H1 (cell line): Measurements from ENCODE around the gene UNK. TPM values are rescaled to one million over a fixed set of nuclear protein-coding genes. Genes with fewer than 3 reads are reported as not detected.

Experiments used
- CTCF ChIA-PET: fragments of 300-600 bp; sonication (Branson Sonifier 250); formaldehyde crosslinking; loops from one replicate; lab custom pipeline; 2021; ENCODE audit not compliant: partially characterized antibody; lab: Charles Lee
- POLR2A ChIA-PET: fragments of 300-600 bp; sonication (Branson Sonifier 250); formaldehyde crosslinking; loops from one replicate; lab custom pipeline; 2021; ENCODE audit warnings: inconsistent platforms; ENCODE audit not compliant: partially characterized antibody; lab: Charles Lee
- DNase-seq, 2 experiments: peaks; one replicate each; pipeline versions ENCODE4 v3.0.0 to v3.0.0-alpha.2; 2010 to 2022; ENCODE audit warnings: low spot score in 2 of 2, low read depth in 1 of 2, mixed read lengths in 1 of 2
- FAIRE-seq: peaks from 2 replicates; lab custom pipeline; 2011; peaks lifted over from hg19 to GRCh38; lab: Jason Lieb, UNC
- H2AFZ ChIP-seq: 2 replicates; pipeline ENCODE4 v1.8.1; 2012; ENCODE audit warnings: low read length, inconsistent platforms
- H2AK5ac ChIP-seq: 2 replicates; pipeline ENCODE4 v1.6.1; 2013; ENCODE audit warnings: low read depth, low read length
- H2BK120ac ChIP-seq: replicated peaks from 2 replicates; pipeline ENCODE3; 2013; ENCODE audit warnings: low read depth, low read length, inconsistent platforms
- H2BK12ac ChIP-seq: 2 replicates; pipeline ENCODE4 v1.6.1; 2013; ENCODE audit warnings: low read depth, low read length
- H2BK15ac ChIP-seq: 2 replicates; pipeline ENCODE4 v1.6.1; 2013; ENCODE audit warnings: low read length
- H2BK20ac ChIP-seq: 2 replicates; pipeline ENCODE4 v1.6.1; 2013; ENCODE audit warnings: low read length
- H2BK5ac ChIP-seq: 2 replicates; pipeline ENCODE4 v1.6.1; 2013; ENCODE audit warnings: low read depth, low read length
- H3K14ac ChIP-seq: 2 replicates; pipeline ENCODE4 v1.6.1; 2013; ENCODE audit warnings: inconsistent platforms; ENCODE audit not compliant: insufficient read length
- H3K18ac ChIP-seq: 2 replicates; pipeline ENCODE4 v1.6.1; 2013; ENCODE audit warnings: low read length; ENCODE audit errors: extremely low read depth
- H3K23ac ChIP-seq: 2 replicates; pipeline ENCODE4 v1.6.1; 2013; ENCODE audit warnings: inconsistent platforms; ENCODE audit not compliant: insufficient read length
- H3K23me2 ChIP-seq: 2 replicates; pipeline ENCODE4 v1.6.1; 2013; ENCODE audit warnings: low read depth, low read length
- H3K27ac ChIP-seq: 2 replicates; pipeline ENCODE4 v1.6.1; 2011; ENCODE audit warnings: low read depth, low read length, inconsistent platforms
- H3K27me3 ChIP-seq, 4 experiments: replicated peaks in 1 of 4; 1 replicate in 1 of 4; 2 replicates in 3 of 4; pipeline versions ENCODE4 v1.6.1 to v1.8.1; 2011 to 2013; ENCODE audit warnings: low read length in 3 of 4, mild to moderate bottlenecking in 3 of 4, inconsistent platforms in 2 of 4, mixed read lengths in 2 of 4, moderate library complexity in 1 of 4; ENCODE audit not compliant: control insufficient read depth in 3 of 4, insufficient read depth in 3 of 4; ENCODE audit errors: extremely low read depth in 1 of 4
- H3K36me3 ChIP-seq, 4 experiments: 2 replicates each; pipeline versions ENCODE4 v1.6.1 to v1.8.1; 2011 to 2013; ENCODE audit warnings: mild to moderate bottlenecking in 4 of 4, low read length in 3 of 4, moderate library complexity in 2 of 4, control low read depth in 1 of 4, inconsistent platforms in 1 of 4; ENCODE audit not compliant: insufficient read depth in 4 of 4, control insufficient read depth in 2 of 4
- H3K4ac ChIP-seq: replicated peaks from 2 replicates; pipeline ENCODE3; 2013; ENCODE audit warnings: low read length, low read depth, mixed read lengths, inconsistent platforms; ENCODE audit not compliant: insufficient read length
- H3K4me1 ChIP-seq, 4 experiments: replicated peaks in 1 of 4; 1 replicate in 1 of 4; 2 replicates in 3 of 4; pipeline versions ENCODE4 v1.6.1 to v1.8.1; 2011 to 2013; ENCODE audit warnings: low read length in 3 of 4, inconsistent platforms in 2 of 4, mixed read lengths in 1 of 4; ENCODE audit not compliant: insufficient read depth in 4 of 4, control insufficient read depth in 3 of 4
- H3K4me2 ChIP-seq, 2 experiments: 2 replicates each; pipeline versions ENCODE4 v1.6.1 to v1.8.1; 2011 to 2013; ENCODE audit warnings: low read depth in 2 of 2, low read length in 2 of 2, control low read depth in 1 of 2, inconsistent platforms in 1 of 2, mild to moderate bottlenecking in 1 of 2; ENCODE audit not compliant: insufficient read depth in 1 of 2
- H3K4me3 ChIP-seq, 4 experiments: fragments of 200-600, 300-600 bp in 1 of 4; sonication (generic), shearing (Covaris generic), sonication (Bioruptor Twin) in 1 of 4; 2 replicates each; pipeline versions ENCODE4 v1.5.1 to v1.8.1; 2011 to 2016; ENCODE audit warnings: low read length in 4 of 4, low read depth in 3 of 4, control low read depth in 2 of 4, inconsistent platforms in 2 of 4, mild to moderate bottlenecking in 2 of 4, mixed read lengths in 1 of 4, moderate library complexity in 1 of 4; ENCODE audit not compliant: insufficient read depth in 2 of 4; ENCODE audit errors: extremely low read depth in 1 of 4
- H3K56ac ChIP-seq: replicated peaks from 2 replicates; pipeline ENCODE3; 2013; ENCODE audit warnings: low read depth, mild to moderate bottlenecking, mixed read lengths, low read length, inconsistent platforms; ENCODE audit not compliant: insufficient read length
- H3K79me1 ChIP-seq: 2 replicates; pipeline ENCODE4 v1.6.1; 2013; ENCODE audit warnings: low read depth, low read length, control low read depth
- H3K79me2 ChIP-seq, 2 experiments: 2 replicates each; pipeline versions ENCODE4 v1.6.1 to v1.8.1; 2012 to 2013; ENCODE audit warnings: low read length in 2 of 2, mild to moderate bottlenecking in 2 of 2, inconsistent platforms in 1 of 2; ENCODE audit not compliant: insufficient read depth in 2 of 2, control insufficient read depth in 1 of 2
- H3K9ac ChIP-seq, 4 experiments: replicated peaks in 1 of 4; 1 replicate in 1 of 4; 2 replicates in 3 of 4; pipeline versions ENCODE4 v1.6.1 to v1.8.1; 2011 to 2013; ENCODE audit warnings: low read depth in 3 of 4, low read length in 3 of 4, control low read depth in 2 of 4, mild to moderate bottlenecking in 2 of 4, moderate library complexity in 2 of 4, inconsistent platforms in 1 of 4; ENCODE audit errors: extremely low read depth in 1 of 4
- H3K9me3 ChIP-seq, 2 experiments: 2 replicates each; pipeline versions ENCODE4 v1.6.1 to v1.8.1; 2012 to 2013; ENCODE audit warnings: mild to moderate bottlenecking in 2 of 2, moderate library complexity in 2 of 2, control low read depth in 1 of 2, inconsistent platforms in 1 of 2, low read depth in 1 of 2, low read length in 1 of 2, mixed read lengths in 1 of 2; ENCODE audit not compliant: insufficient read depth in 2 of 2
- H4K20me1 ChIP-seq, 2 experiments: replicated peaks in 1 of 2; 2 replicates each; pipeline versions ENCODE3 to v1.8.1; 2011 to 2013; ENCODE audit warnings: inconsistent platforms in 2 of 2, low read length in 2 of 2, mild to moderate bottlenecking in 1 of 2; ENCODE audit not compliant: insufficient read depth in 2 of 2, control insufficient read depth in 1 of 2
- H4K5ac ChIP-seq: 2 replicates; pipeline ENCODE4 v1.6.1; 2013; ENCODE audit warnings: low read length, low read depth, mixed read lengths, inconsistent platforms; ENCODE audit not compliant: insufficient read length
- H4K8ac ChIP-seq: 2 replicates; pipeline ENCODE4 v1.8.0; 2013; ENCODE audit warnings: mild to moderate bottlenecking, moderate library complexity, low read length, inconsistent platforms; ENCODE audit not compliant: insufficient read depth; ENCODE audit errors: extremely low read depth
- H4K91ac ChIP-seq: replicated peaks from 2 replicates; pipeline ENCODE3; 2013; ENCODE audit warnings: low read length, mixed read lengths, inconsistent platforms; ENCODE audit not compliant: insufficient read length
- FOSL1 ChIP-seq: IDR thresholded peaks from 2 replicates; pipeline ENCODE4 v1.6.1; 2011; ENCODE audit warnings: mild to moderate bottlenecking, low read depth, low read length, moderate library complexity; ENCODE audit not compliant: insufficient read depth
- HDAC6 ChIP-seq: IDR thresholded peaks from one replicate; pipeline ENCODE4 v1.7.1; 2012; ENCODE audit warnings: low read depth, mild to moderate bottlenecking, inconsistent platforms, low read length, moderate library complexity
- JUND ChIP-seq: IDR thresholded peaks from 2 replicates; pipeline ENCODE4 v1.6.1; 2011; ENCODE audit warnings: mild to moderate bottlenecking, improper control_type of control experiment, low read length
- KDM4A ChIP-seq: IDR thresholded peaks from one replicate; pipeline ENCODE4 v1.7.1; 2012; ENCODE audit warnings: low read depth, mild to moderate bottlenecking, moderate library complexity, low read length, inconsistent platforms; ENCODE audit not compliant: severe bottlenecking
- POU5F1 ChIP-seq: IDR thresholded peaks from 2 replicates; pipeline ENCODE4 v1.6.1; 2011; ENCODE audit warnings: low read depth, mild to moderate bottlenecking, low read length, moderate library complexity
- RBBP5 ChIP-seq: IDR thresholded peaks from 2 replicates; pipeline ENCODE4 v1.7.1; 2012; ENCODE audit warnings: low read depth, mild to moderate bottlenecking, inconsistent platforms, low read length, moderate library complexity, borderline replicate concordance
- WGBS, 2 experiments: shearing (Covaris generic) in 1 of 2; methylation state at CpG; one replicate each; pipeline versions ENCODE4 v1.1.6 to v1.1.7; 2013 to 2015; ENCODE audit warnings: low lambda C conversion rate in 2 of 2, mixed read lengths in 2 of 2, inconsistent platforms in 1 of 2, low coverage in 1 of 2, missing lambda C conversion rate in 1 of 2; ENCODE audit not compliant: insufficient replicate concordance in 2 of 2, insufficient coverage in 1 of 2, insufficient read length in 1 of 2; ENCODE audit errors: extremely low coverage in 1 of 2, missing lambda C conversion rate in 1 of 2; 5-methylcytosine and 5-hydroxymethylcytosine counted together
- polyA plus RNA-seq, 7 experiments: library from polyadenylated mRNA; depleted of rRNA in 3 of 7; stranded (reverse) in 5 of 7; unstranded in 2 of 7; fragments of >200 nt in 5 of 7; fragments of 200-250 nt in 2 of 7; gene quantifications; 1 replicate in 5 of 7; 2 replicates in 1 of 7; 4 replicates in 1 of 7; pipeline versions ENCODE4 v1.2.1 to v1.2.3, GENCODE V29; 2011 to 2013; ENCODE audit warnings: missing spikeins in 2 of 7, mixed read lengths in 2 of 7
- total RNA-seq: library from RNA; stranded (reverse); fragmentation: NEBNext Ultra II Directional; extraction: Animal tissue kit (Norgen Biotek cat#: 25700); gene quantifications from 2 replicates; pipeline ENCODE4 v1.2.1, GENCODE V29; 2021
- TF ChIP-seq, protein P1 (sequence below), 3 experiments: IDR thresholded peaks; 1 replicate in 2 of 3; 2 replicates in 1 of 3; pipeline versions ENCODE4 v1.5.1 to v1.6.1; 2011; ENCODE audit warnings: low read length in 3 of 3, mild to moderate bottlenecking in 3 of 3, inconsistent platforms in 2 of 3, low read depth in 1 of 3, moderate library complexity in 1 of 3; ENCODE audit not compliant: insufficient read depth in 1 of 3; ENCODE audit errors: control extremely low read depth in 1 of 3
- TF ChIP-seq, protein P2 (sequence below): IDR thresholded peaks from 2 replicates; pipeline ENCODE4 v1.6.1; 2011; ENCODE audit warnings: low read length, improper control_type of control experiment

Gene UNK
- total and polyA plus RNA-seq, 2 of the 8 experiments (the other 6 are each of a cell fraction or from before 2014, with no cell fraction given): 24.2 to 33.3 TPM

DNA sequence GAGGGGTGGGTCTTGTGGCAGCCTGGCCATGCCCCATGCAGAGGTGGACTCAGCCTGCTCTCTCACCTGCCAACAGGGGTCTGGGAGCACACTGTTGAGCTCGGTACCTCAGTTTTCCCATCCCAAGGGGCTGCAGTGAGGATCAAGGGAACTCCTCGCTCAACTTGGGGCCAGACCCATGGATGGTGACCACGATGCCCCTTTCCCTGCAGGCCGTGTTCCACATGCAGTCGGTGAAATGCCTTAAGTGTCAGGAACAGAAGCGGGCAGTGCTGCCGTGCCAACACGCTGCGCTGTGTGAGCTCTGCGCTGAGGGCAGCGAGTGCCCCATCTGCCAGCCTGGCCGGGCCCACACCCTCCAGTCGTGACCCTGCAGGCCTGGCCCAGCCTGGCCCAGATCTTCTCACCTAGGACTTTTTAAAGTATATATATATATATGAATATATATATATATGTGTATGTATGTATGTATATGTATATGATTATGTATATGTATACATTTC is 39.5 kb downstream of the UNK start:
- Histone ChIP-seq H3K27me3 (no peaks in the 10 kb centered on the region), H3K23me2 (peaks cover 2% of the 10 kb centered on the region; the same call in 1 of the 2 replicates), H4K8ac (no peak overlapping the region; the same call in 1 of the 2 replicates), H2AK5ac (no peak overlapping the region), H3K23ac (no peak overlapping the region), H3K14ac (no peak overlapping the region), H2AFZ (no peak overlapping the region), H2BK120ac (no peak overlapping the region), H3K4ac (no peak overlapping the region), H3K56ac (no peak overlapping the region), H3K79me1 (0 out of 2 replicates have a peak, but pooled peaks cover 2% of the 10 kb centered on the region), H3K4me3 (no peak overlapping the region), H3K79me2 (no peaks in the 10 kb centered on the region), H3K27ac (no peak overlapping the region), H2BK15ac (no peak overlapping the region), H3K9me3 (no peaks in the 10 kb centered on the region), H3K9ac (no peak overlapping the region), H4K91ac (no peak overlapping the region), H2BK5ac (no peak overlapping the region), H3K18ac (no peak overlapping the region), H3K36me3 (peaks cover 20 to 35% (median 32%) of the 10 kb centered on the region in 4 experiments), H4K5ac (no peak overlapping the region), H2BK20ac (no peak overlapping the region), H3K4me1 (peaks cover 0 to 12% (median 7%) of the 10 kb centered on the region in 4 experiments; a peak in 6 of 7 replicates), H2BK12ac (no peak overlapping the region), H4K20me1 (peaks cover 0 to 6% of the 10 kb centered on the region in 2 experiments), H3K4me2 (no peak overlapping the region)
- FAIRE-seq: no peak
- POLR2A ChIA-PET: interaction anchor here (0.8 to 16.0 kb wide), 5 partner anchors 9 to 48 kb away, joined by 3 to 216 read pairs (median 7); partner anchors contain the start of gene UNK
- DNase-seq: no peak
- CTCF ChIA-PET: interaction anchor here (1.2 to 21.9 kb wide), 4 partner anchors 8 to 51 kb away, joined by 3 to 563 read pairs (median 65); partner anchors contain the start of genes UNC13D and WBP2
- WGBS, 2 experiments: 92% methylated on average over 13 of the region's 13 CpGs; no CpG with 5 or more reads in 1 of the 2 experiments
- TF ChIP-seq HDAC6 (no peak), RBBP5 (no peak), JUND (no peak), POU5F1 (no peak), FOSL1 (no peak), KDM4A (no peak)
- TF ChIP-seq, protein P1, sequence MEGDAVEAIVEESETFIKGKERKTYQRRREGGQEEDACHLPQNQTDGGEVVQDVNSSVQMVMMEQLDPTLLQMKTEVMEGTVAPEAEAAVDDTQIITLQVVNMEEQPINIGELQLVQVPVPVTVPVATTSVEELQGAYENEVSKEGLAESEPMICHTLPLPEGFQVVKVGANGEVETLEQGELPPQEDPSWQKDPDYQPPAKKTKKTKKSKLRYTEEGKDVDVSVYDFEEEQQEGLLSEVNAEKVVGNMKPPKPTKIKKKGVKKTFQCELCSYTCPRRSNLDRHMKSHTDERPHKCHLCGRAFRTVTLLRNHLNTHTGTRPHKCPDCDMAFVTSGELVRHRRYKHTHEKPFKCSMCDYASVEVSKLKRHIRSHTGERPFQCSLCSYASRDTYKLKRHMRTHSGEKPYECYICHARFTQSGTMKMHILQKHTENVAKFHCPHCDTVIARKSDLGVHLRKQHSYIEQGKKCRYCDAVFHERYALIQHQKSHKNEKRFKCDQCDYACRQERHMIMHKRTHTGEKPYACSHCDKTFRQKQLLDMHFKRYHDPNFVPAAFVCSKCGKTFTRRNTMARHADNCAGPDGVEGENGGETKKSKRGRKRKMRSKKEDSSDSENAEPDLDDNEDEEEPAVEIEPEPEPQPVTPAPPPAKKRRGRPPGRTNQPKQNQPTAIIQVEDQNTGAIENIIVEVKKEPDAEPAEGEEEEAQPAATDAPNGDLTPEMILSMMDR (IDR thresholded peaks at IDR 0.05; ENCODE audit: control extremely low read depth in 1 of 3, insufficient read depth in 1 of 3, low read depth in 1 of 3, low read length in 3 of 3): no peak
- TF ChIP-seq, protein P2, sequence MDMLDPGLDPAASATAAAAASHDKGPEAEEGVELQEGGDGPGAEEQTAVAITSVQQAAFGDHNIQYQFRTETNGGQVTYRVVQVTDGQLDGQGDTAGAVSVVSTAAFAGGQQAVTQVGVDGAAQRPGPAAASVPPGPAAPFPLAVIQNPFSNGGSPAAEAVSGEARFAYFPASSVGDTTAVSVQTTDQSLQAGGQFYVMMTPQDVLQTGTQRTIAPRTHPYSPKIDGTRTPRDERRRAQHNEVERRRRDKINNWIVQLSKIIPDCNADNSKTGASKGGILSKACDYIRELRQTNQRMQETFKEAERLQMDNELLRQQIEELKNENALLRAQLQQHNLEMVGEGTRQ: no peak
